PC-3 (cell line): ENCODE measurements around the gene KDM4B.

Source experiments
- CTCF ChIP-seq: fragments of 300-600 bp; sonication (generic); conservative IDR thresholded peaks from 2 replicates; pipeline ENCODE4 v1.5.1; 2017; ENCODE audit warnings: antibody characterized with exemption, low read depth, mild to moderate bottlenecking, low read length
- EZH2 ChIP-seq: fragments of 300-600 bp; sonication (generic); IDR thresholded peaks from one replicate; pipeline ENCODE4 v1.6.1; 2017; ENCODE audit warnings: antibody characterized with exemption, mild to moderate bottlenecking, low read length; ENCODE audit not compliant: unreplicated experiment
- EZH2phosphoT487 ChIP-seq: fragments of 300-600 bp; sonication (generic); IDR thresholded peaks from 2 replicates; pipeline ENCODE4 v1.6.1; 2018; ENCODE audit warnings: mild to moderate bottlenecking, antibody characterized with exemption, low read length, borderline replicate concordance

GRCh38 chr19:4966591-4966990, 2.3 kb upstream of the KDM4B start:
- TF ChIP-seq CTCF (no peak), EZH2 (no peak), EZH2phosphoT487 (no peak)
